Measurements from ENCODE around the gene ZNF793. TPM values are rescaled to one million over a fixed set of nuclear protein-coding genes. Genes with fewer than 3 reads are reported as not detected.

Gene ZNF793
- total RNA-seq (10 to 100 TPM in 3 of 5 donors, 1 to 10 TPM in 1, under 1 TPM in 1; 0.29 to 46.4 (median 13.4) TPM), polyA plus RNA-seq (1 to 10 TPM in 2 of 3 donors, under 1 TPM in 1; 0.81 to 3.0 (median 1.8) TPM)
- long read RNA-seq, donor 1 = 0 reads
- long read RNA-seq, donor 2, partial matches to known transcripts = 0 of 1 reads
- long read RNA-seq, donor 2, other reads (novel, unspliced or antisense) = 0 of 1 reads
- long read RNA-seq, donor 3 = 0 reads
- long read RNA-seq, donor 4 = 0 reads
- long read RNA-seq, donor 5 = 0 reads
- long read RNA-seq, donor 6, partial matches to known transcripts = 0 of 1 reads
- long read RNA-seq, donor 6, other reads (novel, unspliced or antisense) = 0 of 1 reads
- long read RNA-seq, donor 7 = 0 reads
- long read RNA-seq, donor 8 = 0 reads
- long read RNA-seq, donor 9 = 0 reads
- long read RNA-seq, donor 10 = 0 reads

DNA sequence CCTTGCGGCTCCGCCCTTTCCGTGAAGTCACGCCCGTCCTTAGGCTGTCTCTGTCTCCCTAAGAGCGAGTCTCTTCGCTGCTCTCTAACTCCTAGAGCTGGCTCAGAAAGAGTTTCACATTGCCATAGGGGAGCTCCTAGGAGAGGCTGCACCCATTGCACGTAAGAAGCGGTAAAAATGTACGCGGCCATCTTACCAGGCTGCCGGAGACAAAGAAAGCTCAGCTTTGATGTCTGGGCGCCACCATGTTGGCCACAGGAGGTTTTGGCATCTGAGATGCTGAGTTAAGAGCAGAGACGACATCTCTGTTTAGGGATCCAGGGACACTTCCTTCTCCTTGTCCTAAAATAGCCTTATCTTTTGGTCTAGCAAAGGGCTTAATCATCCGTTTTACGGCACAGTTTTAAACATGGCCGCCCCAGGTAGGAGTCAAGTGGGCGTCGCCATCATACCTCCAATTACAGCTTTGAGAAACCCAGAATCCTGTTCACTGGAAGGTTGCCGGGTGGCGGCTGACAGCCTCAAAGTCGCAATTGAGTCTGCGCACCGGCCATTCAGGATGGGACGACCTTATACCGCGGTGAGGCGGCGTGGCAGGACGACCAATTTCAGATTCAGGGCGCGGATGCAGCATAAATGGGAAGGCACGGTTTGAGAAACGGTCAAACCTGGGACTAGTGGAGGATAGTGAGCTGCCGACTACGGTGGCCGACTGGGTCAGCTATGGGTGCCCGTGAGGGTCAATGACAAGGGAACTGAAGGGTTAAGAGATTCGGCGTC is at the start of gene ZNF793:
Gene ZNF793, plus strand, starts transcription at position 553 of the 780 bp plus-strand sequence. CDS start 16,501 bp downstream, outside the sequence.
- Histone ChIP-seq H3K36me3 (peaks cover 5 to 29% (median 18%) of the 10 kb centered on the region in 4 donors), H3K4me1 (peaks cover 0 to 8% (median 4%) of the 10 kb centered on the region in 4 donors), H3K27ac (peak within 1 kb of the TSS; percentile 85 to 92 (median 91)), H3K27me3 (no peaks in the 10 kb centered on the region), H3K9me3 (peaks cover 0 to 75% (median 34%) of the 10 kb centered on the region in 4 donors), H3K4me3 (peak within 1 kb of the TSS; percentile 58 to 67 (median 60))
- WGBS, 5 donors = 0 to 1% (median 0%) methylated on average over 38 to 40 of the region's 40 CpGs
- no peak for TF ChIP-seq POLR2A (IDR thresholded peaks at IDR 0.05)
- TF ChIP-seq EP300 (IDR thresholded peaks at IDR 0.05) = no peak
- TF ChIP-seq, protein P1, sequence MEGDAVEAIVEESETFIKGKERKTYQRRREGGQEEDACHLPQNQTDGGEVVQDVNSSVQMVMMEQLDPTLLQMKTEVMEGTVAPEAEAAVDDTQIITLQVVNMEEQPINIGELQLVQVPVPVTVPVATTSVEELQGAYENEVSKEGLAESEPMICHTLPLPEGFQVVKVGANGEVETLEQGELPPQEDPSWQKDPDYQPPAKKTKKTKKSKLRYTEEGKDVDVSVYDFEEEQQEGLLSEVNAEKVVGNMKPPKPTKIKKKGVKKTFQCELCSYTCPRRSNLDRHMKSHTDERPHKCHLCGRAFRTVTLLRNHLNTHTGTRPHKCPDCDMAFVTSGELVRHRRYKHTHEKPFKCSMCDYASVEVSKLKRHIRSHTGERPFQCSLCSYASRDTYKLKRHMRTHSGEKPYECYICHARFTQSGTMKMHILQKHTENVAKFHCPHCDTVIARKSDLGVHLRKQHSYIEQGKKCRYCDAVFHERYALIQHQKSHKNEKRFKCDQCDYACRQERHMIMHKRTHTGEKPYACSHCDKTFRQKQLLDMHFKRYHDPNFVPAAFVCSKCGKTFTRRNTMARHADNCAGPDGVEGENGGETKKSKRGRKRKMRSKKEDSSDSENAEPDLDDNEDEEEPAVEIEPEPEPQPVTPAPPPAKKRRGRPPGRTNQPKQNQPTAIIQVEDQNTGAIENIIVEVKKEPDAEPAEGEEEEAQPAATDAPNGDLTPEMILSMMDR (IDR thresholded peaks at IDR 0.05) = no peak
- TF ChIP-seq POLR2AphosphoS5 (IDR thresholded peaks at IDR 0.05) = peak; percentile 55 to 65 (median 55)
- peak; percentile 75 to 96 for DNase-seq
- intact Hi-C loops (cut with DNase I; ENCODE audit: low total_unique reads) = no loop called here

DNA sequence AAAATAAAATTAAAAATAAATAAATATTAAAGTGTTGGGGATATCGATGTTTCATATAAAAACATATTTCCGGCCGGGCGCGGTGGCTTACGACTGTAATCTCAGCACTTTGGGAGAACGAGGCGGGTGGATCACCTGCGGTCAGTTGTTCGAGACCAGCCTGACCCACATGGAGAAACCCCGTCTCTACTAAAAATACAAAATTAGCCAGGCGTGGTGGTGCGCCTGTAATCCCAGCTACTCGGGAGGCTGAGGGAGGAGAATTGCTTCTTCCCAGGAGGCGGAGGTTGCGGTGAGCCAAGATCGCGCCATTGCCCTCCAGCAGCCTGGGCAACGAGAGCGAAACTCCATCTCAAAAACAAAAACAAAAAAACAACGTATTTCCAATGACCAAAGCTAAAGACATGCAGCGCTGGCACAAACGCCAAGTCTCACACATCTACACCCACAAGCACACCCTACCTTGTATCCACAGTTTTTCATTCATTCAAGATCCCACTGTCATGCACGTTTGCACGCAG is 40.4 kb upstream of the ZNF793 start:
- DNase-seq = no peak
- 29 to 36% (median 33%) methylated on average over 25 of the region's 25 CpGs for WGBS, 5 donors
- intact Hi-C loops (cut with DNase I; ENCODE audit: low total_unique reads) = loop anchor here (10.0 kb wide), 1 partner anchor 92 kb away; the partner anchor contains the start of gene ZNF527
- H3K4me3 ChIP-seq = peak overlapping the region; percentile 68 to 98 (median 89)
- peak overlapping the region; percentile 81 to 90 (median 86) for H3K27ac ChIP-seq
- H3K36me3 ChIP-seq = peaks cover 3 to 39% (median 39%) of the 10 kb centered on the region in 4 donors
- peaks cover 4 to 37% (median 30%) of the 10 kb centered on the region in 4 donors for H3K4me1 ChIP-seq
- H3K27me3 ChIP-seq = no peaks in the 10 kb centered on the region
- TF ChIP-seq POLR2A (IDR thresholded peaks at IDR 0.05) = no peak
- TF ChIP-seq POLR2AphosphoS5 (IDR thresholded peaks at IDR 0.05) = no peak
- TF ChIP-seq, protein P1 (IDR thresholded peaks at IDR 0.05) = no peak
- no peak for TF ChIP-seq EP300 (IDR thresholded peaks at IDR 0.05)
- H3K9me3 ChIP-seq = peaks cover 0 to 30% (median 14%) of the 10 kb centered on the region in 4 donors

DNA sequence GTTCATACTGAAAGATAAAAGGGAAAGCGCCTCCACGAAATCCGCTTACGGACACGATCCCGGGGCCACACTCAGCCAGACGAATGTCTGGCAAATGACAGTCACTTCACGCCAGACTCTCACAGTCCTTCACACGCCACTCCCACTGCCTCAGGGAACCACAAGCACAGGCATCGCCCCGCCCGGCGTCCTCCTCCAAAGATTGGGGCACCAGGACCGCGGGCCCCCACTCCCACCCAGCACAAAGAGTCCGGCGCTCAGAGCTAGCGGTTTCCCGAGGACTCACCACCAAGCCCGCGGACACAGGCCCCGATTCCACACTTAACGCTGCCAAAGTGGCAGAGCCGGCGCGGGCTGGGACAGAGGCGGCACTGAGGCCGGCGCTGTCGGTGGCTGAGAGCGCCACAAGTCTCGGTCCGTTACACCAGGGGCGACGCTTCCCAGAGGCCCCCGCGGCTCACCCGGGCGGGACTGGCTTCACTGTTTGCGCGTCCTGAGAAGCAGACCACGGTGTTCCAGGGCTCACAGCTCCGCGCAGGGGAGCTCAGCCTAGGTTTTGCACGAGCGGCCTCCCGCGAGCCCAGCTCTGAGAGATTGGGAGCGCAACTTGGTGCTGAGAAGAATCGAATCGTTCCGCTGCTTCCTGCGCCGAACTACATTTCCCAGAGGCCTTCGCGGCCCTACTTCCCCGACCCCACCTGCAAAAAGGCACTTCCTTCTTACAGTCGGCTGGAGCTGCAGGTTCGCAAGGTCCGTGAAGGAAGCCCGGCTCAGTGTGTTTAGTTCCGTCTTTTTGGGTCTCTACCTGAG is 39.7 kb upstream of the ZNF793 start, which contains the start of gene ZNF569:
Gene ZNF569, minus strand, starts transcription at position 647 of the 810 bp plus-strand sequence. CDS start 22,523 bp downstream, outside the sequence.
- DNase-seq = peak; percentile 90 to 98
- Histone ChIP-seq H3K9me3 (peaks cover 0 to 27% (median 12%) of the 10 kb centered on the region in 4 donors), H3K36me3 (peaks cover 3 to 39% (median 39%) of the 10 kb centered on the region in 4 donors), H3K4me3 (peak within 1 kb of the TSS; percentile 68 to 98 (median 89)), H3K27ac (peak within 1 kb of the TSS; percentile 81 to 90 (median 86)), H3K27me3 (no peaks in the 10 kb centered on the region), H3K4me1 (peaks cover 4 to 37% (median 30%) of the 10 kb centered on the region in 4 donors)
- 0 to 1% (median 0%) methylated on average over 34 to 62 of the region's 62 CpGs for WGBS, 5 donors
- TF ChIP-seq, protein P1 (IDR thresholded peaks at IDR 0.05) = no peak
- TF ChIP-seq POLR2AphosphoS5 (IDR thresholded peaks at IDR 0.05) (peak; percentile 79 to 91 (median 89)), EP300 (IDR thresholded peaks at IDR 0.05) (no peak), POLR2A (IDR thresholded peaks at IDR 0.05) (no peak)
- intact Hi-C loops (cut with DNase I; ENCODE audit: low total_unique reads) = loop anchor here (10.0 kb wide), 1 partner anchor 92 kb away; the partner anchor contains the start of gene ZNF527
